Activated CD8-positive, alpha-beta memory T cell treated with anti-CD3 and anti-CD28 coated beads, Interleukin-2, amount 50 U/mL, for 24 hours (primary cell): ENCODE results near the gene HNF4A.
"Not testable (repeated sequence)": the region's sequence is repeated elsewhere in the genome, so short reads cannot be mapped to it uniquely, and the experiment has no call there.

ENCODE experiments used
- DNase-seq: peaks from one replicate; pipeline ENCODE4 v3.0.0-alpha.2; 2020; ENCODE audit errors: extremely low read depth

Gene HNF4A

GRCh38 chr20:44471481-44471882 is 116.0 kb downstream of the HNF4A start:
- no peak for DNase-seq

GRCh38 chr20:44472283-44472682 is 116.8 kb downstream of the HNF4A start:
- DNase-seq = not testable (repeated sequence)

GRCh38 chr20:44475372-44475693 is 119.8 kb downstream of the HNF4A start:
- DNase-seq = no peak

GRCh38 chr20:44475694-44476560 is 120.4 kb downstream of the HNF4A start, which contains the start of gene TTPAL:
Gene TTPAL (plus strand): TSS chr20:44475874. CDS start chr20:44480000, 4,126 bp downstream.
- peak; percentile 60 for DNase-seq

GRCh38 chr20:44477151-44477550 is 121.7 kb downstream of the HNF4A start:
- no peak for DNase-seq

- DNase-seq = no peak
These were observed 122.7 kb downstream of the HNF4A start for GRCh38 chr20:44478206-44478605.

GRCh38 chr20:44479643-44480042 is 124.1 kb downstream of the HNF4A start:
- no peak for DNase-seq

- DNase-seq = no peak
These were observed 124.6 kb downstream of the HNF4A start for GRCh38 chr20:44480097-44480496.

GRCh38 chr20:44481719-44482416 is 126.4 kb downstream of the HNF4A start:
- no peak for DNase-seq

- DNase-seq = no peak
These were observed 127.6 kb downstream of the HNF4A start for GRCh38 chr20:44483112-44483511.
